NCI-H1436 treated with DMSO at 0.1 percent for 48 hours (cell line): ENCODE results near the gene PSMD13.

Experiments used
- DNase-seq: peaks from one replicate; lab custom pipeline; 2025; lab: John Stamatoyannopoulos, UW

PSMD13 gene

DNA sequence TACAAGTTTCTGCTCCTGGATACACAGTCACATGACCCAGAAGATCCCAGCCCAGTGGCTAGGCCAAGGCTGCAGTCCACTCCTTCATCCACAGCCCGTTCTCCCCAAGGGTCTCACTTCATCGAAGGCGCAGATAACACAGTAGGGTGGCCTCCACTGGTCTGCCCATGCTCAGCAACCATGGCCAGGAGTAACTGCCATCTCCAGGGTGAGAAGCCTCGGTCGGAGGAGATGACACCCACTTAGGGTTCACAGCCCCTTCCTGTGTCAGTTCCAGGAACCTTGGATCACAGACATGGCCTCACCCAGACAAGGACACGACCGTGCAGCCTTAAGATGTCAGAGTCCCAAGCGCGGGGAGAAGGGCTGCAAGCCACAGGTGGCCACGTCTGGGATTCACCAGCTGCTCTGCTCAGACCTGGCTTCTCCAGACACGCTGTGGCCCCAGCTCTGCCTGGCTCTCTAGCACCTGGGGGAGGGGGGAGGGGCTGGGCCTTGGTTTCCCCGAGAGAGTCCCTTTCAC is 32.1 kb upstream of the PSMD13 start:
- no peak for DNase-seq

DNA sequence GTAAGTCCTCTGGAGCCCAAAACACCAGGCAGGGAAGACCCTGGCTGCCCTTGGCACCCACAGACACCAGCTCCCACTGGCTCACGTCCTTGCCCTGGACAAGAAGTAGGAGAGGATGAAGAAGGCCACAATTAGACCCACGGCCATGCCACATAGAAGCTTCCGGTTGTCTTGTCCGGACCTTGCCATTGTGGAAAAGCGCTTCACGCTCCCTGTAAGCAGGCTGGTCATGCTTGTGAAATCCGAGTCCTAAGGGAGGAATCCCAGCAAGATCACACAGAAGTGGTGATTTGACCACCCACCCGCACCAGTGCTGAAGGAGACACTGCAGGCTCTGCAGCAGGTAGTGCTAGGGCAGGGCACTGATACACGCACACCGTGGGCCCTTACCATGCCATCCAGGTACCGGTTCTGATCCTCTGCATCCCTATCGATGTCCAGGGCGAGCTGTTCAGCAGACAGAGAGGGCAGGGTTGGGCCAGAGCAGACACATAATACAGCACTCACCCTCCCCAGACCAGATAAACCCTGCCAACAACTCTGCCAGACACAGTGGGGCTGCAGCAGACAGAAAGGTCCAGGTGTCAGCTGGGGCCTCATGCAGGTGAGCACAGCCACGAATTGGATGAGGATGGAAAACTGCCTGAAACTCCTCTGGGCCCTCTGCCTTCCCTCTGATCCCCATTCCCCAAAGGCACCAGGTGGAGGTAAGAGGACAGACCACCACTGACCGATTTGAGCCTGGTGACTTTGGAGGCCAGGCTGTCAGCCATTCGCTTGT is 31.4 kb upstream of the PSMD13 start:
- DNase-seq: no peak

DNA sequence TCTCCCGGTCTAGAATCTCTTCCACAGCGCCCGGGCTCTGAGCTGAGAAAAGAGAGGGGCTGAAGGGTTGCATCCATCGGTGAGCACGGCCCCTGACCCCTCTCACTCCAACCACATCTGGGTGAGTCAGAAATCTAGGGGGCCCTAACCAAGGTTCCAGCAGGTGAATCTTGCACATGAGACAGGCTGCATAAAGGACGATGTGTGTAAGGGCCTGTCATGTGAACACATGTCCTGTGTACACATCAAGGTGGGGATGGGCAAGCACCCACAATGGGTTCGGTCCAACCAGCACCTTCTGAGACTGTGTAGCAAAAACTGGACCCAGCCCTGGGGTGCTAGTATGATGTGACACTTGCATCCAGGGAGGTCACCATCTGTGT is 30.8 kb upstream of the PSMD13 start:
- DNase-seq: no peak

DNA sequence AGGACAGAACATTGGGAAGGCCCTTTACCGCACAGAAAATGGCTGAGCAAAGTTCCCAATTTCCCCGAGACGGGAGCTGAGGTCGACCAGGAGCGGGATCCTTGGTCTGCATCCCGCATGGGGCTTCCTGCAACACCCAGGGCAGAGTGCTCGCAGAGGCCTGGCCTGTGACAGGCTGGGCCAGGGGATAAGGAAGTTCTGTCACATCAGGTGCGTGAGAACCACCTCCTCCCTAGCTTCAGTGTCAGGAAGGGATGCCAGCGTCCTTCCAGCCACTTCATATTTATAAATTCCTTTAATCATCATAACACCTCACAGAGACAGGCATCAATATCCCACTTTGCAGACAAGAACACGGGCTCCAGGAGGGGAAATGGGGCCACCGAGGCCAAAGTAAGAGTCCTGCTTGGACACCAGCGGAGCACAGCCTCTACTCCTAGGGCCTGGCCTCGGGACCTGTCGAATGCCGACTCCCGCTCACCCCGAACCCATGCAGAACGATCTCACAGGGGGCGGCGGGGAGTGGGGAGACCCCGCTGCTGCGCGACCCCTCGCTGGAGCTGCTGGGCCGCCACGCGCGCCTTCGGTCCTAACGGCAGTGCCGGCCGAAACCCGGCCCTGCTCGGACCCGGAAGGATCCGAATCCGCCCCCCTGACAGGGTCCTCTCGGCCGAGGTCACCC is 30.1 kb upstream of the PSMD13 start:
- no peak for DNase-seq

DNA sequence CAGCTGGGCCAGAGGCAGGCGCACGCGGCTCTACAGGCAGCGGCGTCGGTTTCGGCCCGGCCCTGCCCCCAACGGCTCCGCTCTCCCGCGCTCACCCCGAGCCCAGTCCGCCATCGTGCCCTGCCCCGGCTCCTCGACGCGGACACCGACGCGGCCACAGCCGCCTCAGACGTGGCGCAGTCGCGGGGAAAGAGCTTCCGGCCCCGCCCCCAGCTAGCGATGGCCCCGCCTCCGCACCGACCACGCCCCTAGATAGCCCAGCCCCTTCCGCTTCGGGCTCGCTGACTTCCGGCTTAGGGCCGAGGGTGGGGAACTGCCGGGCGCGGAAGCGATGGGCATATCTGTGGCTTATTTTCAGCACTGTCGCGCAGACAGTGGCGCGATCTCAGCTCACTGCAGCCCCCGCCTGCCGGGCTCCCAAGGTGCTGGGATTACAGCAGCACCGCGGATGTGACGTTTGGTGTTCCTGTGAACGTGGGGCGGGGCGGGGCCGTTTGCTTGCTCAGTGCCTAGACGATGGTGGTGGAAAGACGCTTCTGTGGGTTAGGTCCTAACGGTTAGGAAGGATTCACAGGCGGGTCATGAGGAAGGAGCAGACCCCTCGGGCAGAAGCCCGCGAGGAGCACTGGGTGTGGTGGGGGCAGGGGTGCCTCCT is 29.4 kb upstream of the PSMD13 start, which contains the start of the genes BET1L and RIC8A:
Gene BET1L (minus strand): TSS at position 192 of the 655 bp plus-strand sequence. CDS start 78 bp downstream, at position 114.
Gene RIC8A (plus strand): TSS at position 501 of the 655 bp plus-strand sequence. CDS start 1,147 bp downstream, outside the sequence.
- DNase-seq: peak; percentile 38

DNA sequence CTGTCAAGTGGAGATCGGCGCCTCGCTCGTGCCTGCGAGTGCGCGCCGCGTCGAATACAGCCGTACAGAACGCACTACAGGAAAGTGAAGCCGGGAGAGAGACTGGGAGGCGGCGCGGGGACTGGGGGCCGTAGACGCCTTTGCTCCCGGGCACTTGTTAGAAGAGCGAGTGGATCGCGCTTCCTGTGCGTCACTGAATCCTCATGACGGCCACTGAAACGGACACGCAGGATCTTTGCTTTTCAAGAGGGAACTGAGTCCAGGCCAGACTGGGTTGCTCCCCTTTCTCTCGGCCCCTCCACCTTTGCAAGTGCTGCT is 29.0 kb upstream of the PSMD13 start:
- DNase-seq: no peak

DNA sequence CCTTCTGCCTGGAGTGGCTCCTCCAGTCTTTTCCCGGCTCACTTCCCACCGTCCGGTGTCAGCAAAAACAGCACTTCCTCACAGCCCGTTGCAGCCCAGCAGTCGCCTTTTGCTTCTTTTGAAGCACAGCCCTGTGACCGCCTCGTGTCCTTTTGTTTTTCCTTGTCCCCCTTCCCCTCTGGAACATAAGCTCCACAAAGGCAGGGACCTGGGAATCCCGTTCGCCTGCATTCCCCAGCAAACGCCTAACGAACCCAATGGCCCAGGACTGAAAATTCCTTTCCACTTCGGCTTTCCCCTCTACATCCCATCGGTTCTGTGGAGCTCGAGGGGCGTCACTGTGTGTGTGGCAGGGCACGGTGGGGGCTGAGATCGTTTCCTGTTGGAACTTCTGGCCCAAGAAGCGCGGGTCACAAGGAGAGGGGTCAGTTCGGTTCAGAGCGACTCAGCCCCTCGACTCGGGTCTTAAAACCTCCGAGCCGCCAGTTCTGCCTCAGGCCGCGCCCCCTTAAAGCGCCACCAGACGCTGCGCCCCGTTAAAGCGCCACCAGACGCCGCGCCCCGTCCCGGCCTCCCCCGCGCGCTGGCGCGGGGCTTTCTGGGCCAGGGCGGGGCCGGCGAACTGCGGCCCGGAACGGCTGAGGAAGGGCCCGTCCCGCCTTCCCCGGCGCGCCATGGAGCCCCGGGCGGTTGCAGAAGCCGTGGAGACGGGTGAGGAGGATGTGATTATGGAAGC is 28.4 kb upstream of the PSMD13 start:
- DNase-seq: no peak

DNA sequence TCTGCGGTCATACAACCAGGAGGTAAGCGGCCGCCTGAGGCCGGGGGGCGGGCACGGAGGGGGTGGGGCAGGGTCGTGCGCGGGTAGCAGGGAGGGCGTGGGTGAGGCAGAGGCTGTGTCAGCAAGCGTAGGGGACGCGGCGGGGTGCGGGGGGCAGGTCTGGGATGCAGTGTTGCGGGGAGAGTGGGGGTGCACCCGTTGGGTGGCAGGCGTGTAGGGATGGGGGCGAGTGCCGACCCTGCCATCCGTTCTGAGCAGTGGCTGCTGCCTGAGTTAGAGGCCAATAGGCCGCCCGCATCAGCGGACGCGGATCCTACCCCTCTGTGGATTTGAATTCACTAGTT is 27.9 kb upstream of the PSMD13 start:
- no peak for DNase-seq

DNA sequence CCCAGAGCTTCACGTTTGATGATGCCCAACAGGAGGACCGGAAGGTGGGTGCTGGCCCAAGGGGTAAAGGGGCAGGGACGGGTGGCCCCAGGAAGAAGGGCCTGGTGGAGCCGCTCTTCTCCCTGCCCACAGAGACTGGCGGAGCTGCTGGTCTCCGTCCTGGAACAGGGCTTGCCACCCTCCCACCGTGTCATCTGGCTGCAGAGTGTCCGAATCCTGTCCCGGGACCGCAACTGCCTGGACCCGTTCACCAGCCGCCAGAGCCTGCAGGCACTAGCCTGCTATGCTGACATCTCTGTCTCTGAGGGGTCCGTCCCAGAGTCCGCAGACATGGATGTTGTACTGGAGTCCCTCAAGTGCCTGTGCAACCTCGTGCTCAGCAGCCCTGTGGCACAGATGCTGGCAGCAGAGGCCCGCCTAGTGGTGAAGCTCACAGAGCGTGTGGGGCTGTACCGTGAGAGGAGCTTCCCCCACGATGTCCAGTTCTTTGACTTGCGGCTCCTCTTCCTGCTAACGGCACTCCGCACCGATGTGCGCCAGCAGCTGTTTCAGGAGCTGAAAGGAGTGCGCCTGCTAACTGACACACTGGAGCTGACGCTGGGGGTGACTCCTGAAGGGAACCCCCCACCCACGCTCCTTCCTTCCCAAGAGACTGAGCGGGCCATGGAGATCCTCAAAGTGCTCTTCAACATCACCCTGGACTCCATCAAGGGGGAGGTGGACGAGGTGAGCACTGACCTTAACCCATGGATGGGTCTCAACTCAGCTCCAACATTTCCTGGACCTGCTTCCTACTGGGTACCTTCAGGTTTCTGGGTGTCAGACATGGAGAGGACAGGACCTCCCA is 27.3 kb upstream of the PSMD13 start:
- DNase-seq: no peak

DNA sequence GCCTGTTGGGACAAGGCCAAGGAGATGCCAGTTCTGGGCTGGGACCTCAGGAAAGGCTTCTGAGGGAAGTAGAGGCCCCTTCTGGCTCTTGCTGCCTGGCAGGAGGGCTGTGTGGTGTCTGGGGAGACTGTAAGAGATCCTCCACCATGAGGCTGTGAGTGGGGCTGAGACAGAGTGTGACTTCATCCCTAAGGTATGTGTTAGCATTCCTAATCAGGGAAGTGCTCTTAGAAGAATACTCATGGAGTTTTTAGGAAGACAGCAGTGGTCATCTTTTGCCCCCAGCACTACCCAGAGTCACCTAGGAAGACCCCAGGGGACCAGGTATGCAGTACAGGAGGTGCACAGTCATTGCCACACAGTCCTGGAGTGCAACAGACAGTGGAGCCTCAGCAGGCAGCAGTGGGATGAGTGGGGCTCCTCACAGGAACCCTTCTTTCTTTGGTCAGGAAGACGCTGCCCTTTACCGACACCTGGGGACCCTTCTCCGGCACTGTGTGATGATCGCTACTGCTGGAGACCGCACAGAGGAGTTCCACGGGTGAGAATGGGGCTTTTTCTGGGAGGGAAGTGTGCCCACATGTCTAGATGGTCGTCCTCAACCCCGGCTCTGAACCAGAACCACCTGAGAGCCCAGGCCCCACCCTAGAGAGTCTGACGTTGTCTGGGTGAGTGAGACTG is 26.5 kb upstream of the PSMD13 start:
- DNase-seq: no peak

DNA sequence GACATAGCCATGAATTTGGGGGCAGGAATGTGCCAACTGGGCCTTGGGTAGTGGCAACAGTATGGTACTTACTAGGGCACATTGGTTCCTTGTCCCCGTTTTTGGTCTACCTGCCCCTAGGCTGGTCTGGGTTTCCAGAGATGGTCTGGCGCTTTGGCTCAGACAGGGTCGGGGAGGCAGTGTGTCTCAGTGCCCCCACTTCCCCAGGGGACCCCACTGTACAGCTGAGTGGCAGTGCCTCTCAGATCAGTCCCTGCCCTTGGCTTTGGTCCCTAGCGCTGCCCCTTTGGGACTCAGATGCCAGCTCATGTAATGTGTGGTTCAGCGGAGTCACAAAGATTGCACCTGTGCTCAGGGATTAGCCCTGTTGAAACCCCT is 26.0 kb upstream of the PSMD13 start:
- no peak for DNase-seq

DNA sequence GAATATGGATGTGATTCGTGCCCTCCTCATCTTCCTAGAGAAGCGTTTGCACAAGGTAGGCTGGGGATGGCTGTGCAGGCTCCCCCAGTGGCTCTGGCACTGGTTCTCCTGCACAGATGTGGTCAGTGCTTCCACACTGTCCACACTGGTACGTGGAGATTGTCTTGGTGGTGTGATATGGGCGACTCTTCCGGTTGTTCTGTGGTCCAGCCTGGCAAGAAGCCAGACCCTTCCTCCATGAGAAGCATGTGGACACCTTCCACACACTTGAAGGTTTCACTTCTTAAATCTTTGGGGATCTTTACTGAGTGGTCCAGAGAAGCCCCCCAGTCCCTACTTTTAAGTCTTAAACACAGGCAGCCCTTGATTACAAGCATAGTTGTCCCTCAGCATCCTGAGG is 25.5 kb upstream of the PSMD13 start:
- no peak for DNase-seq

DNA sequence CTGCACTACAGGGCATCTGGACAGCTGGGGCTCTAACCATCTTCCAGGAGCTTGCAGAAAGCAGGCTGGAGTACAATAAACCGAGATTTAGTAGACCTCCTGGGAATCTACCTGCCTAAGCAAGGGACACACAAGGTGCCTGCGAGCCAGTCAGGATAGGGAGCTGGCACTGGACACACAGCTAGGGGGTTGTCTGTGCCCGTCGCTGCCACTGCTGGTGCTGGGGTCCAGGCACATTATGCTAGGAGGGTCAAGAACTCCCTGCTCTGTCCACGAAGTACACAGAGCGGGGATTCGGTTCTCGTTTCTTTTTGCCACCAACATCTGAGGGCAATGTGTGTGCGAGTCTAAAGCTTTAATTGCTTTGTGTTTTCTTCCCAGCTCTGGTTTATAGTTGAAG is 25.0 kb upstream of the PSMD13 start:
- DNase-seq: no peak

DNA sequence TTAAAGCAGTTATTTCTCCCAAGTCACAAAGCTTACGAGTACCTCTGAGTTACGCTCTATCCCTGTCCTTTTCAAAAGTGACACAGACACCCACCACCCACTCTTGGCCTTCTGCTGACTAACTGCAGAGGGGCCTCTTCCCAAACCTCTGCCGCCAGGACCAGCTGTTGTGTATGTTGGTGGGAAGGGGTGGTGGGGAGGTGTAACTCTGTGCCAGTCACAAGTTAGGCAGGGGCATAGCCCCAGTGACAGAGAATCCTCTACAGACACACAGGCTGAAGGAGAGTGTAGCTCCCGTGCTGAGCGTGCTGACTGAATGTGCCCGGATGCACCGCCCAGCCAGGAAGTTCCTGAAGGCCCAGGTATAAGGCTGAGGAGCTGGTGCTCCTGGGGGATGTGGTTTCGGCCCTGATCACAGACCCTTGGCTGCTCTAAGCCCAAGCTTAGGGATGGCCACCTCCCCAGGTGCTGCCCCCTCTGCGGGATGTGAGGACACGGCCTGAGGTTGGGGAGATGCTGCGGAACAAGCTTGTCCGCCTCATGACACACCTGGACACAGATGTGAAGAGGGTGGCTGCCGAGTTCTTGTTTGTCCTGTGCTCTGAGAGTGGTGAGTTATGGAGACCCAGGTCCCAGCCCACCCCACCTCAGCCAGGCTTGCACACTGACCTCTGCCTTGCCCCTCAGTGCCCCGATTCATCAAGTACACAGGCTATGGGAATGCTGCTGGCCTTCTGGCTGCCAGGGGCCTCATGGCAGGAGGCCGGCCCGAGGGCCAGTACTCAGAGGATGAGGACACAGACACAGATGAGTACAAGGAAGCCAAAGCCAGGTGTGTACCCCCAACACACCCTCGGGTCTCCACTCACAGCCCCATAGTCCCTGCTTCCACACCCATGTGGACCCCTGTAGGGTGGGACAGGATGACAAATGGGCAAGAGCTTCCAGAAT is 24.4 kb upstream of the PSMD13 start:
- no peak for DNase-seq

DNA sequence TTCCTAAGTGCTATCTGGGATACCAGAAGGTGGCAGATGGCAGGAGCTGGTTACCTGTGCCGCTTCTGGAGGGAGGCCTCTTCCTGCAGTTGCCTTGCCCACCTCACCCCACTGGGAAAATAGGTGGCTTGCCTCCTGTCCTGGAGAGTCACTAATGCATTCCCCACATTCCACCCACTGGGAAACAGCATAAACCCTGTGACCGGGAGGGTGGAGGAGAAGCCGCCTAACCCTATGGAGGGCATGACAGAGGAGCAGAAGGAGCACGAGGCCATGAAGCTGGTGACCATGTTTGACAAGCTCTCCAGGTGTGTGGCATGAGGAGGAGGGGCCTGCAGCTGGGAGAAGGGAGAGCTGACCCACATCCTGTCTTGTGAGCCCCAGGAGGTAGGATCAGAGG is 23.7 kb upstream of the PSMD13 start:
- no peak for DNase-seq

DNA sequence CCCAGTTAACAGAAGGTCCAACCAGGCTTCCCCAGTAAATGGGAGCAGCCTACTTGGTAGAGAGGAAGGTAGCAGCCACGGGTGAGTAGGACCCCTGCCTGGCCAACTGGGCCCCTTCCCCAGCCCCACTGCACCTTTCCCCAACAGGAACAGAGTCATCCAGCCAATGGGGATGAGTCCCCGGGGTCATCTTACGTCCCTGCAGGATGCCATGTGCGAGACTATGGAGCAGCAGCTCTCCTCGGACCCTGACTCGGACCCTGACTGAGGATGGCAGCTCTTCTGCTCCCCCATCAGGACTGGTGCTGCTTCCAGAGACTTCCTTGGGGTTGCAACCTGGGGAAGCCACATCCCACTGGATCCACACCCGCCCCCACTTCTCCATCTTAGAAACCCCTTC is 22.7 kb upstream of the PSMD13 start:
- no peak for DNase-seq

DNA sequence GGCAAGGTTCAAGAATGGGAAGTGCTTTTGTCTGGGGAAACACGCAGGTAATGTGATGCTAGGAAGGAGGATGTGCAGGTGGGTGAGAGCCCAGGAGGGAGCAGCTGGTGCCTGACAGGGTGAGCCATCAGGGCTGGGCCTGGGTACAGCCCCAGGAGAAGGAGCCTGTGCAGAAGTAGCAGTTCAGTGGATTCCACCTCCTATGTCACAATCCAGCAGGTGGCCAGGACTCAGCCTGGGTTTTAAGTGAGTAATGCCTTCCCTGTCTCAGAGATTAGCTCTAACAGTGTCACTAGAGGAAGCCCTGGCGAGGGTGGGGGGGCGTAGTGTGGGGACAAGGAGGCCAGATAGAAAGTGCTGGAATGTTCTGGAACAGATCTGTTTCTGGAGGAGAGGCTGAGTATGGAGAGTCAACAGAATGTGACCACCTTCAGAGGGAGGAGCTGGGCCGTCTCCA is 21.2 kb upstream of the PSMD13 start:
- DNase-seq: no peak

DNA sequence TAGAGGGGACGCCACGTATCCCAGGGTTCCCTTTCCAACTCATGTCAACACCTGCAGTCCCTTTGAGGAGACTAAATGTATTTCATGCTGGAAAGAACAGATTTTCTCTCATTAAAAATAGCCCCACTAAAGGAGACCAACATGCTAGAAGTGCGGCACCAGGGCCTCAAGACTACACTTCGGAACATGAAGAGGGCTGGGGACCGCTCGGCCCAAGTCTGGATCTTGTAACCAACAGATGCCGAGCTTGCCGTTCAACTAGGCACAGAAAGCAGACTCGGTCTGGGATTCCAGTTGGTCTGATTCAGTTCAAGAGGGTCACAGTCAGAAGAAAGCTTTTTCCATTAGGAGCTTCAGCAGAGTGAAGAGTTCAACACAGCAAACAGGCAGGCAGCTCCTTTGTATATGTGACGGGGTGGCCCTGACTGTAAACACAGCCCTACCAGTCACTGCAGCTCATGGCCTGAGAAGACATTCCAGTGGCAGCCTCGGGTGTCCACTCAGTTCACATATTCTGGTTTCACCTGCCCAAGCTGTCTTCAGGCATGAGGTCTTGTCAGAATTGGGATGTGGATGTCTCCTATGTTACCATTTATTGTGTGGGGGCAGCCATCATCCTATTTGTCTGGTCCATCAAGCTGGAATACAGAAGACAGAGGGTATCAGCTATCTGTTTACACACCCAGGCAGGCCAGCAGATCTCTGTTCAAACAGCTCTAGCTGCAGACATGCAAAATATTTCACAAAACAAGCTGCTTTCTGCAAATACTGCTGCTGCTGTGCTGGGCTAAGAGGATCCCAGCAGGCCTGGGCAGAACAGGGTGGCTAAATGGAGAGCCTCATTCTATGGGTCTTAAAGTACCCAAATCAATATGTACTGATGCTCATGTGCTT is 20.4 kb upstream of the PSMD13 start:
- DNase-seq: no peak

DNA sequence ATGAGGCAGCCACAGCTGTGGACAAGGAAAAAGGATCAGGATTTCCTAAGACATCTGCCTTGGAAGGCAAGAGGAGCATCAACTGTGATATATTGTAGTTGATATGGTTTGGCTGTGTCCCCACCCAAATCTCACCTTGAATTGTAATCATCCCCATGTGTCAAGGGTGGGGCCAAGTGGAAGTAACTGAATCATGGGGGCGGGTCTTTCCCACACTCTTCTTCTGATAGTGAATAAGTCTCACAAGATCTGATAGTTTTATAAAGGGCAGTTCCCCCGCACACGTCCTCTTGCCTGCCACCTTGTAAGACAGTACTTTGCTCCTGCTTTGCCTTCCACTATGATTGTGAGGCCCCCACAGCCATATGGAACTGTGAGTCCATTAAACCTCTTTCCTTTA is 19.1 kb upstream of the PSMD13 start:
- no peak for DNase-seq
